MM.1S (cell line): ENCODE measurements around the gene DENND4A.

Experiments
- DNase-seq: peaks from one replicate; pipeline ENCODE4 v3.0.0-alpha.2; 2015
- H2AFZ ChIP-seq: fragments of 300-600 bp; sonication (generic); 2 replicates; pipeline ENCODE4 v1.6.0; 2016; ENCODE audit warnings: antibody characterized with exemption, low read length
- H3F3A ChIP-seq: fragments of 300-600 bp; sonication (generic); 2 replicates; pipeline ENCODE4 v1.6.1; 2016; ENCODE audit warnings: mild to moderate bottlenecking, antibody characterized with exemption, low read length, moderate library complexity, mixed read lengths; ENCODE audit not compliant: insufficient read depth
- H3K27ac ChIP-seq: fragments of 300-600 bp; sonication (generic); 2 replicates; pipeline ENCODE4 v1.5.1; 2016; ENCODE audit warnings: mild to moderate bottlenecking, low read length
- H3K27me3 ChIP-seq: fragments of 300-600 bp; sonication (generic); replicated peaks from 2 replicates; pipeline ENCODE4 v1.6.0; 2016; ENCODE audit warnings: low read length; ENCODE audit not compliant: insufficient read depth
- H3K36me3 ChIP-seq: fragments of 300-600 bp; sonication (generic); replicated peaks from 2 replicates; pipeline ENCODE4 v1.6.1; 2016; ENCODE audit warnings: mild to moderate bottlenecking, low read length, mixed read lengths; ENCODE audit not compliant: insufficient read depth
- H3K4me1 ChIP-seq: fragments of 300-600 bp; sonication (generic); 2 replicates; pipeline ENCODE4 v1.6.1; 2016; ENCODE audit warnings: low read length, mixed read lengths
- H3K4me2 ChIP-seq: fragments of 300-600 bp; sonication (generic); 2 replicates; pipeline ENCODE4 v1.6.0; 2016; ENCODE audit warnings: low read depth, low read length
- H3K4me3 ChIP-seq: fragments of 300-600 bp; sonication (generic); 2 replicates; pipeline ENCODE4 v1.5.1; 2016; ENCODE audit warnings: low read length, mixed read lengths
- H3K79me2 ChIP-seq: fragments of 300-600 bp; sonication (generic); 2 replicates; pipeline ENCODE4 v1.6.1; 2016; ENCODE audit warnings: mixed run types, low read length, mixed read lengths
- H3K9ac ChIP-seq: fragments of 300-600 bp; sonication (generic); 2 replicates; pipeline ENCODE4 v1.6.1; 2016; ENCODE audit warnings: low read length, mixed read lengths
- H3K9me2 ChIP-seq: fragments of 300-600 bp; sonication (generic); replicated peaks from 2 replicates; pipeline ENCODE4 v1.6.1; 2016; ENCODE audit warnings: mild to moderate bottlenecking, low read length, mixed read lengths; ENCODE audit not compliant: insufficient read depth
- H3K9me3 ChIP-seq: fragments of 300-600 bp; sonication (generic); replicated peaks from 2 replicates; pipeline ENCODE4 v1.6.1; 2016; ENCODE audit warnings: mild to moderate bottlenecking, low read length, mixed read lengths; ENCODE audit not compliant: insufficient read depth
- H4K20me1 ChIP-seq: fragments of 300-600 bp; sonication (generic); 2 replicates; pipeline ENCODE4 v1.6.1; 2016; ENCODE audit warnings: mild to moderate bottlenecking, low read length, moderate library complexity, mixed read lengths; ENCODE audit not compliant: insufficient read depth
- CTCF ChIP-seq: fragments of 300-600 bp; sonication (generic); IDR thresholded peaks from 2 replicates; pipeline ENCODE4 v1.5.1; 2016; ENCODE audit warnings: antibody characterized with exemption, low read length, mixed read lengths
- EZH2 ChIP-seq: fragments of 300-600 bp; sonication (generic); optimal IDR thresholded peaks from 2 replicates; pipeline ENCODE3; 2017; ENCODE audit warnings: low read depth, mild to moderate bottlenecking, antibody characterized with exemption, low read length, mixed read lengths
- EZH2phosphoT487 ChIP-seq: fragments of 300-600 bp; sonication (generic); IDR thresholded peaks from 2 replicates; pipeline ENCODE4 v1.6.1; 2018; ENCODE audit warnings: antibody characterized with exemption, low read length

The DENND4A gene

GRCh38 chr15:65633752-65634151 lies 158.3 kb downstream of the DENND4A start:
- no peak overlapping the region for H3K27ac ChIP-seq
- H3F3A ChIP-seq: peaks cover 4% of the 10 kb centered on the region; the same call in 1 of the 2 replicates
- H3K9ac ChIP-seq: no peak overlapping the region
- no peak overlapping the region for H3K4me3 ChIP-seq
- H4K20me1 ChIP-seq: no peaks in the 10 kb centered on the region
- no peaks in the 10 kb centered on the region for H3K9me3 ChIP-seq
- H3K36me3 ChIP-seq: no peaks in the 10 kb centered on the region
- peaks cover 7% of the 10 kb centered on the region; the same call in 1 of the 2 replicates for H3K27me3 ChIP-seq
- H2AFZ ChIP-seq: no peak overlapping the region
- H3K79me2 ChIP-seq: no peaks in the 10 kb centered on the region
- H3K9me2 ChIP-seq: no peaks in the 10 kb centered on the region
- peaks cover 35% of the 10 kb centered on the region for H3K4me1 ChIP-seq
- H3K4me2 ChIP-seq: peak overlapping the region; percentile 16; the same call in 1 of the 2 replicates
- DNase-seq: no peak
- TF ChIP-seq EZH2phosphoT487 (no peak), EZH2 (no peak), CTCF (no peak)

GRCh38 chr15:65632780-65633375 lies 159.2 kb downstream of the DENND4A start:
- Histone ChIP-seq H3K4me1 (peaks cover 31% of the 10 kb centered on the region), H2AFZ (no peak overlapping the region), H4K20me1 (no peaks in the 10 kb centered on the region), H3K36me3 (no peaks in the 10 kb centered on the region), H3K9me2 (no peaks in the 10 kb centered on the region), H3K27me3 (peaks cover 7% of the 10 kb centered on the region; the same call in 1 of the 2 replicates), H3K4me2 (no peak overlapping the region), H3K9me3 (no peaks in the 10 kb centered on the region), H3F3A (peaks cover 4% of the 10 kb centered on the region; the same call in 1 of the 2 replicates), H3K27ac (no peak overlapping the region), H3K79me2 (no peaks in the 10 kb centered on the region), H3K4me3 (no peak overlapping the region), H3K9ac (no peak overlapping the region)
- TF ChIP-seq CTCF (no peak), EZH2phosphoT487 (no peak), EZH2 (no peak)
- DNase-seq: no peak

GRCh38 chr15:65631503-65631902 lies 160.6 kb downstream of the DENND4A start:
- no peak overlapping the region for H3K27ac ChIP-seq
- no peak overlapping the region for H2AFZ ChIP-seq
- H3K9ac ChIP-seq: no peak overlapping the region
- no peaks in the 10 kb centered on the region for H3K9me3 ChIP-seq
- no peak overlapping the region for H3K4me3 ChIP-seq
- no peaks in the 10 kb centered on the region for H3K36me3 ChIP-seq
- peak; percentile 35 for DNase-seq
- H3K4me1 ChIP-seq: peaks cover 31% of the 10 kb centered on the region
- H3K79me2 ChIP-seq: no peaks in the 10 kb centered on the region
- peak overlapping the region; percentile 35 for H3K4me2 ChIP-seq
- peaks cover 4% of the 10 kb centered on the region; the same call in 1 of the 2 replicates for H3F3A ChIP-seq
- no peaks in the 10 kb centered on the region for H4K20me1 ChIP-seq
- TF ChIP-seq CTCF (no peak), EZH2phosphoT487 (no peak), EZH2 (no peak)
- peaks cover 7% of the 10 kb centered on the region; the same call in 1 of the 2 replicates for H3K27me3 ChIP-seq
- H3K9me2 ChIP-seq: no peaks in the 10 kb centered on the region
